ENCODE data around the gene CA12.

The CA12 gene

GRCh38 chr15:63284335-63284734 lies 97.3 kb downstream of the CA12 start:
- TF ChIP-seq CTCF (IDR thresholded peaks at IDR 0.05; ENCODE audit: low read depth, low read length, missing control alignments) = no peak
- Histone ChIP-seq H3K36me3 (replicated peaks) (peaks cover 14% of the 10 kb centered on the region), H3K27ac (no peak overlapping the region), H3K27me3 (replicated peaks) (no peaks in the 10 kb centered on the region), H3K4me3 (ENCODE audit: low read depth, low read length) (no peak overlapping the region)
- no peak for DNase-seq
- in situ Hi-C loops (cut with HindIII; ENCODE audit: low pct_ligation_motif_present, low sequenced_read_pairs) = no loop called here

GRCh38 chr15:63283126-63283525 lies 98.5 kb downstream of the CA12 start:
- no peak overlapping the region for H3K4me3 ChIP-seq (ENCODE audit: low read depth, low read length)
- no peak overlapping the region for H3K27ac ChIP-seq
- DNase-seq = no peak
- in situ Hi-C loops (cut with HindIII; ENCODE audit: low pct_ligation_motif_present, low sequenced_read_pairs) = no loop called here
- H3K36me3 ChIP-seq (replicated peaks) = peaks cover 14% of the 10 kb centered on the region
- H3K27me3 ChIP-seq (replicated peaks) = no peaks in the 10 kb centered on the region
- TF ChIP-seq CTCF (IDR thresholded peaks at IDR 0.05; ENCODE audit: low read depth, low read length, missing control alignments) = no peak

- Histone ChIP-seq H3K27me3 (replicated peaks) (no peaks in the 10 kb centered on the region), H3K36me3 (replicated peaks) (peaks cover 5% of the 10 kb centered on the region), H3K4me3 (ENCODE audit: low read depth, low read length) (peak overlapping the region; percentile 74), H3K27ac (peak overlapping the region; percentile 62)
- in situ Hi-C loops (cut with HindIII; ENCODE audit: low pct_ligation_motif_present, low sequenced_read_pairs) = no loop called here
- no peak for DNase-seq
- TF ChIP-seq CTCF (IDR thresholded peaks at IDR 0.05; ENCODE audit: low read depth, low read length, missing control alignments) = no peak
Measured at GRCh38 chr15:63277893-63278456, 103.7 kb downstream of the CA12 start.

GRCh38 chr15:63277038-63277892 lies 104.4 kb downstream of the CA12 start, which contains the start of gene APH1B:
Gene APH1B, plus strand, starts transcription at chr15:63277605. Its CDS starts 19 bp downstream, at chr15:63277624.
- peak within 1 kb of the TSS; percentile 74 for H3K4me3 ChIP-seq (ENCODE audit: low read depth, low read length)
- in situ Hi-C loops (cut with HindIII; ENCODE audit: low pct_ligation_motif_present, low sequenced_read_pairs) = no loop called here
- H3K36me3 ChIP-seq (replicated peaks) = peaks cover 5% of the 10 kb centered on the region
- DNase-seq = no peak
- no peaks in the 10 kb centered on the region for H3K27me3 ChIP-seq (replicated peaks)
- peak within 1 kb of the TSS; percentile 71 for H3K27ac ChIP-seq
- peak; percentile 24 for TF ChIP-seq CTCF (IDR thresholded peaks at IDR 0.05; ENCODE audit: low read depth, low read length, missing control alignments)

- TF ChIP-seq CTCF (IDR thresholded peaks at IDR 0.05; ENCODE audit: low read depth, low read length, missing control alignments) = no peak
- peak overlapping the region; percentile 74 for H3K4me3 ChIP-seq (ENCODE audit: low read depth, low read length)
- peaks cover 5% of the 10 kb centered on the region for H3K36me3 ChIP-seq (replicated peaks)
- no peaks in the 10 kb centered on the region for H3K27me3 ChIP-seq (replicated peaks)
- no peak for DNase-seq
- in situ Hi-C loops (cut with HindIII; ENCODE audit: low pct_ligation_motif_present, low sequenced_read_pairs) = no loop called here
- H3K27ac ChIP-seq = peak overlapping the region; percentile 71
Measured at GRCh38 chr15:63276342-63277037, 105.2 kb downstream of the CA12 start.

All from brain microvascular endothelial cell (primary cell).